HepG2 (cell line): Measurements from ENCODE around the gene FLT3LG. TPM values are rescaled to one million over a fixed set of nuclear protein-coding genes. Genes with fewer than 3 reads are reported as not detected.

Source experiments
- CSRNP1 ChIP-seq: sonication (generic); formaldehyde crosslinking; IDR thresholded peaks from 2 replicates; pipeline ENCODE4 v1.8.1; 2023; ENCODE audit warnings: mild to moderate bottlenecking, missing genetic modification reagents
- FOXP4 ChIP-seq: sonication (generic); formaldehyde crosslinking; IDR thresholded peaks from 2 replicates; pipeline ENCODE4 v1.4.0; 2020; ENCODE audit warnings: missing genetic modification reagents
- GABPA ChIP-seq, 2 experiments: IDR thresholded peaks; 2 replicates each; pipeline ENCODE4 v1.6.1; 2011 to 2016; ENCODE audit warnings: low read depth in 2 of 2, low read length in 1 of 2, missing biosample characterization in 1 of 2, missing genetic modification characterization in 1 of 2
- HDAC6 ChIP-seq: fragments of 200-600 bp; sonication (generic); IDR thresholded peaks from 2 replicates; pipeline ENCODE4 v1.7.0; 2017; ENCODE audit warnings: mild to moderate bottlenecking, antibody characterized with exemption, low read length, low read depth
- KDM5A ChIP-seq: fragments of 200-600 bp; sonication (generic); IDR thresholded peaks from 2 replicates; pipeline ENCODE4 v1.7.0; 2018; ENCODE audit warnings: antibody characterized with exemption, mild to moderate bottlenecking, low read length, borderline replicate concordance
- NFATC3 ChIP-seq: sonication (generic); formaldehyde crosslinking; IDR thresholded peaks from 2 replicates; pipeline ENCODE4 v1.5.1; 2020; ENCODE audit warnings: mild to moderate bottlenecking, missing genetic modification reagents
- PHF8 ChIP-seq: sonication (generic); formaldehyde crosslinking; IDR thresholded peaks from 2 replicates; pipeline ENCODE4 v1.5.0; 2020; ENCODE audit warnings: missing genetic modification reagents
- PRDM15 ChIP-seq: sonication (generic); formaldehyde crosslinking; IDR thresholded peaks from 2 replicates; pipeline ENCODE4 v1.4.0; 2020; ENCODE audit warnings: missing genetic modification reagents
- REXO4 ChIP-seq: sonication (generic); formaldehyde crosslinking; IDR thresholded peaks from 2 replicates; pipeline ENCODE4 v1.8.0; 2022; ENCODE audit warnings: missing genetic modification reagents, mild to moderate bottlenecking, borderline replicate concordance
- THYN1 ChIP-seq: sonication (generic); formaldehyde crosslinking; IDR thresholded peaks from 2 replicates; pipeline ENCODE4 v1.8.1; 2023; ENCODE audit warnings: low read depth, mild to moderate bottlenecking, moderate library complexity, missing genetic modification reagents, borderline replicate concordance
- ZNF232 ChIP-seq: sonication (generic); formaldehyde crosslinking; IDR thresholded peaks from 2 replicates; pipeline ENCODE4 v1.4.0; 2020; ENCODE audit warnings: missing genetic modification reagents, borderline replicate concordance
- ZNF530 ChIP-seq: sonication (generic); formaldehyde crosslinking; IDR thresholded peaks from 2 replicates; pipeline ENCODE4 v1.5.0; 2020; ENCODE audit warnings: low read depth, mild to moderate bottlenecking, missing genetic modification reagents
- ZNF589 ChIP-seq: sonication (generic); formaldehyde crosslinking; conservative IDR thresholded peaks from 2 replicates; pipeline ENCODE4 v1.8.0; 2022; ENCODE audit warnings: mild to moderate bottlenecking, moderate library complexity, missing genetic modification reagents
- ZNF614 ChIP-seq: IDR thresholded peaks from 2 replicates; pipeline ENCODE4 v1.6.1; 2018; ENCODE audit warnings: missing biosample characterization, missing genetic modification reagents, inconsistent platforms, borderline replicate concordance
- ZNF883 ChIP-seq: sonication (generic); formaldehyde crosslinking; IDR thresholded peaks from 2 replicates; pipeline ENCODE4 v1.5.1; 2020; ENCODE audit warnings: mild to moderate bottlenecking, missing genetic modification reagents; ENCODE audit errors: not compliant biosample characterization
- ZXDC ChIP-seq: sonication (generic); formaldehyde crosslinking; IDR thresholded peaks from 2 replicates; pipeline ENCODE4 v1.5.0; 2020; ENCODE audit warnings: mild to moderate bottlenecking, missing genetic modification reagents
- polyA plus RNA-seq, 8 experiments: library from polyadenylated mRNA; depleted of rRNA in 3 of 8; stranded (reverse) in 7 of 8; unstranded in 1 of 8; fragments of >200 nt; fragmentation: Illumina TruSeq in 4 of 8; extraction: Trizol in 4 of 8; gene quantifications; 2 replicates each; pipeline versions ENCODE4 v1.2.1 to v1.2.3, GENCODE V29; 2011 to 2016; ENCODE audit warnings: low read depth in 4 of 8, missing spikeins in 1 of 8, mixed read lengths in 1 of 8; ENCODE audit not compliant: insufficient read depth in 1 of 8
- total RNA-seq, 5 experiments: library from RNA; depleted of rRNA; stranded (reverse); fragments of >200 nt; fragmentation: Illumina TruSeq; extraction: Trizol; gene quantifications; 2 replicates each; pipeline ENCODE4 v1.2.3, GENCODE V29; 2016; ENCODE audit warnings: low read depth in 1 of 5

FLT3LG gene
- total and polyA plus RNA-seq, 2 of the 13 experiments (the other 11 are each of a cell fraction or from before 2014, with no cell fraction given), result 1.5 to 2.6 TPM

- TF ChIP-seq ZXDC (CRISPR knock-in tag) (no peak), GABPA (IDR thresholded peaks at IDR 0.05; ENCODE audit: low read depth, low read length) (peak; percentile 86), GABPA (CRISPR knock-in tag; IDR thresholded peaks at IDR 0.05; ENCODE audit: low read depth) (peak; percentile 98), ZNF883 (CRISPR knock-in tag) (no peak), PHF8 (CRISPR knock-in tag) (peak; percentile 82), ZNF614 (CRISPR knock-in tag) (peak; percentile 76; the same call in 1 of the 2 replicates), CSRNP1 (CRISPR knock-in tag) (0 out of 2 replicates have a peak, but pooled peaks have one; percentile 37), ZNF589 (CRISPR knock-in tag) (no peak), REXO4 (CRISPR knock-in tag) (no peak), KDM5A (peak; percentile 78; the same call in 1 of the 2 replicates), ZNF232 (CRISPR knock-in tag) (peak; percentile 12; the same call in 1 of the 2 replicates), HDAC6 (no peak), THYN1 (CRISPR knock-in tag) (no peak), ZNF530 (CRISPR knock-in tag) (no peak), PRDM15 (CRISPR knock-in tag) (no peak), FOXP4 (CRISPR knock-in tag) (peak; percentile 72), NFATC3 (CRISPR knock-in tag) (no peak)
These were observed 22.4 kb upstream of the FLT3LG start, which contains the start of gene PIH1D1 (continued) for GRCh38 chr19:49451430-49452181.
